HUES6 (cell line): ENCODE results near the gene PIAS2.

Experiments
- H3K27ac ChIP-seq: 2 replicates; pipeline ENCODE4 v1.7.0; 2013; ENCODE audit warnings: low read depth, mild to moderate bottlenecking, low read length, inconsistent platforms
- H3K27me3 ChIP-seq: 2 replicates; pipeline ENCODE4 v1.6.1; 2013; ENCODE audit warnings: low read length; ENCODE audit not compliant: control insufficient read depth, insufficient read depth
- H3K36me3 ChIP-seq: 2 replicates; pipeline ENCODE4 v1.6.1; 2013; ENCODE audit warnings: low read length; ENCODE audit not compliant: control insufficient read depth, insufficient read depth
- H3K4me1 ChIP-seq: 2 replicates; pipeline ENCODE4 v1.6.1; 2013; ENCODE audit warnings: low read length; ENCODE audit not compliant: control insufficient read depth, insufficient read depth
- H3K4me3 ChIP-seq: 2 replicates; pipeline ENCODE4 v1.5.1; 2013; ENCODE audit warnings: low read depth, low read length
- H3K9ac ChIP-seq: one replicate; pipeline ENCODE4 v1.6.1; 2013; ENCODE audit warnings: mild to moderate bottlenecking, low read length
- H3K9me3 ChIP-seq: 2 replicates; pipeline ENCODE4 v1.6.1; 2013; ENCODE audit warnings: low read depth, low read length; ENCODE audit not compliant: control insufficient read depth, insufficient read depth

Gene PIAS2

DNA sequence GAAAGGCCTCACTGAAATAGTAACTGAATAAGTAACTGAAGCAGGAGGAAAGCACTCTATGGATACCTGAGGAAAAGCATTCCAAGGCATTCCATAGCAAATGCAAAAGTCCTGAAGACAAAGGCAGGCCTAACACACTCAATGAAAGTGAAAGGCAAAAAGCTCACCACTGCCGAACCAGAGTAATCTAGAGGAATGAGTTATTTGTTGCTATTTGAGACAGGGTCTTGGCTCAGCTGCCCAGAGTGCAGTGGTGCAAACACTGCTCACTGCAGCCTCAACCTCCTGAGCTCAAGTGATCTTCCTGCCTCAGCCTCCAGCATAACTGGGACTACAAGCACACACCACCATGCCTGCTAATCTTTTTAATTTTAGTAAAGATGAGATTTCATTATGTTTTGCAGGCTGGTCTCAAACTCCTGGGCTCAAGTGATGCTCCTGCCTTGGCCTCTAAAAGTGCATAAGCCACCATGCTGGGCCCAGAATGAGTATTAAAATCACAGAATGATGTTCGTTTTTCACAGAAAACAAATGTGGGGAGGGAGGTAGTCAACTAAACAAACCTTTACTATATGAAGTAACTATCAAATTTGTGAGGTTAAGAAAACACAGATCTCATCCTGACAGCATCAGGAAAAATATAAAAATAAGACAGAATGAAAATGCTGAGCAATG, 17.9 kb downstream of the PIAS2 start:
- peak overlapping the region; percentile 30; the same call in 1 of the 2 replicates for H3K27ac ChIP-seq

DNA sequence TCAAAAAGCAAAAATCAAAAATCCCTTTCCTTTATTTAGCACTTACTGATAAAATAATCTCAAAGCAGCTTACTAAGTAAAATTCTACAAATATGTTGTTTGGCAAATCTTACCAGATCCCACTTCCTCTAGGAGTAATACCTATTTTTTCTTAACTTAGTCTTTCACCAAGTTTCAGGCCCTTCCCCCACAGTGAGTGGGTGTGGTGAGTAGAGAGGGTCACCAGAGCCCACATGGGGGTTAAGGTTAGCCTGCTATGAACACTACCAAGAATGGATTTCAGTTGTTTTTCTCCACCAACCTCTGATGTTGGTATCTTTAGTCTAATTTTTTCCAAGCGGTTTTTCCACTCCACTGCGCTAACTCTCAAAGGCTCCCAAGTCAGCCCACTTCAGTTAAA, 23.2 kb downstream of the PIAS2 start:
- H3K27ac ChIP-seq = no peak overlapping the region
- H3K36me3 ChIP-seq = peaks cover 20% of the 10 kb centered on the region
- H3K4me3 ChIP-seq = no peak overlapping the region
- H3K27me3 ChIP-seq = no peaks in the 10 kb centered on the region
- H3K9me3 ChIP-seq = peaks cover 19% of the 10 kb centered on the region
- peaks cover 3% of the 10 kb centered on the region; the same call in 1 of the 2 replicates for H3K4me1 ChIP-seq
- no peak overlapping the region for H3K9ac ChIP-seq

More for the DNA sequence above, 17.9 kb downstream of the PIAS2 start:
- Histone ChIP-seq H3K9me3 (no peaks in the 10 kb centered on the region), H3K36me3 (no peaks in the 10 kb centered on the region), H3K4me3 (no peak overlapping the region), H3K9ac (no peak overlapping the region), H3K27me3 (no peaks in the 10 kb centered on the region), H3K4me1 (peaks cover 11% of the 10 kb centered on the region)

DNA sequence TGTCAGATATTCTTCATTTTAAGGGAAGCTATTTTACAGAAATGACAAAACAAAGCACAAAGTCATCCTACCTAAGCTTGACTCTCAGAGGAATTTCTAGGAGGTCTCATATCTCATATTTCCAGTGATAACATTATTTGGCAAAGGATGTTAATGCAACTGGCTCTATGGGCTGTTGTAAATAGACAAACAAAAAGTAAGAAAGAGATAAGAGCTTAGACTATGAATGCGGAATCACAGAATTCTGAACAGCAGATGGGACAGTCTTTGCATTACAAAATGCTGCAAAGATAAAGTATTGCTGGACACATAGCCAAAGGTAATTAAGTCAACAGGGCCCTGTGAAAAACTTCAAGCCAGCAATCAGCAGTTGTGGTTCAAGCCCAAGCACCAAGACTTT, 23.9 kb downstream of the PIAS2 start:
- Histone ChIP-seq H3K9ac (no peak overlapping the region), H3K36me3 (peaks cover 28% of the 10 kb centered on the region), H3K4me3 (no peak overlapping the region), H3K27me3 (no peaks in the 10 kb centered on the region), H3K4me1 (no peaks in the 10 kb centered on the region; the same call in 1 of the 2 replicates), H3K9me3 (peaks cover 26% of the 10 kb centered on the region), H3K27ac (no peak overlapping the region)

DNA sequence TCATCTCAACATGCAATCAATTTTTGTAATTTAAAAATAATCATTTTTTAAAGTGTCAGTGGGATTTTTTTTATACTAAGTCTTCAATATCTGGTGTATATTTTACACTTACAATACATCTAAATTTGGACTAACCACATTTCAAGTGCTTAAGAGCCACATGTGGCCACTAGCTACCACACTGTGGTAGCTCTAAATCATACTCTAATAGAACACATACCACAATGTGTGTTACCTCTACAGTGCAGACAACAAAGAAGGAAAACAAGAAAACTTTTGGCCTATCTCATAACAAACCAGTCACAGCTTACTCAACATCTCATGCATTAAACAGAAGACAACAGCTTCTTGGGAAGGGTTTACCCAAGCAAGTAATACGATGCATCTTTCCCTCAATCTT, 24.5 kb downstream of the PIAS2 start:
- no peak overlapping the region for H3K27ac ChIP-seq
- no peaks in the 10 kb centered on the region for H3K27me3 ChIP-seq
- H3K4me1 ChIP-seq = no peaks in the 10 kb centered on the region; the same call in 1 of the 2 replicates
- H3K36me3 ChIP-seq = peaks cover 32% of the 10 kb centered on the region
- H3K4me3 ChIP-seq = no peak overlapping the region
- H3K9me3 ChIP-seq = peaks cover 28% of the 10 kb centered on the region
- H3K9ac ChIP-seq = no peak overlapping the region

DNA sequence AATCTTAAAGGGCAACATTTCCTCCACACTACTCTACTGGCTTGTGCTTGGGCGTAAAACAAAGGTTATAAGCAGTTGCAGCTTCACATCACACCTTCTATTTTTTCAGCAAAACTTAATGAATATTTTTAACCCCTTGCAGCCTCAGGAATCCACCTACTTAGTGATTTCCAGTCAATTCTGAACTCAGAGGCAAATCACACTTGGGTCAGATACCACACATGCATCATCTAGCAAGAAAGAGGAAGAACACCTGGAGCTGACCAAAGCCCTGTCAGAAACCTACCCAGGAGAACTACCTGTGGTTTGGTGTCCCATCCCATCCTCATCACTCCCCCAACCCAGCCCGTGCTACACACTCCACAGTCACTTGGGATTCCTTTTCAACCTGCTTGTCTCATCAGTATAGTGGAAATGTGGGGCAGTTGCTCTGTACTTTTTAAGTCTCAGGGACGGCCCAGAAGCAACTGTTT, 25.5 kb downstream of the PIAS2 start:
- no peaks in the 10 kb centered on the region; the same call in 1 of the 2 replicates for H3K4me1 ChIP-seq
- H3K9me3 ChIP-seq = peaks cover 35% of the 10 kb centered on the region
- no peak overlapping the region for H3K4me3 ChIP-seq
- H3K27ac ChIP-seq = no peak overlapping the region
- peaks cover 35% of the 10 kb centered on the region for H3K36me3 ChIP-seq
- no peak overlapping the region for H3K9ac ChIP-seq
- H3K27me3 ChIP-seq = no peaks in the 10 kb centered on the region

DNA sequence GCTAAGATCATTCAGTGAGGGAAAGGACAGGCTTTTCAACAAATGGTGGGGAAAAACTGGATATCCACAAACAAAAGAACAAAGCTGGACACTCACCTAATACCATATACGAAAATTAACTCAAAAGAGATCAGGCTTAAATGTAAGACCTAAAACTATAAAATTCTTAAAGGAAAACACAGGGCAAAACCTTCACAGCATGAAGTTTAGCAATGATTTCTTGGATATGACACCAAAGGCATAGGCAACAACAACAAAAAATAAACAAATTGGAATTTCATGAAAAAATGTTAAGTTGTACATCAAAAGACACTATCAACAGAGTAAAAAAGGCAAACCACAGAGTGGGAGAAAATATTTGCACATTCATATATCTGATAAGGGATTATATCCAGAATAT, 28.3 kb downstream of the PIAS2 start:
- no peaks in the 10 kb centered on the region for H3K27me3 ChIP-seq
- no peaks in the 10 kb centered on the region for H3K4me1 ChIP-seq
- peaks cover 35% of the 10 kb centered on the region for H3K9me3 ChIP-seq
- peak overlapping the region; percentile 4; the same call in 1 of the 2 replicates for H3K4me3 ChIP-seq
- no peak overlapping the region for H3K27ac ChIP-seq
- peaks cover 35% of the 10 kb centered on the region for H3K36me3 ChIP-seq
- H3K9ac ChIP-seq = no peak overlapping the region

DNA sequence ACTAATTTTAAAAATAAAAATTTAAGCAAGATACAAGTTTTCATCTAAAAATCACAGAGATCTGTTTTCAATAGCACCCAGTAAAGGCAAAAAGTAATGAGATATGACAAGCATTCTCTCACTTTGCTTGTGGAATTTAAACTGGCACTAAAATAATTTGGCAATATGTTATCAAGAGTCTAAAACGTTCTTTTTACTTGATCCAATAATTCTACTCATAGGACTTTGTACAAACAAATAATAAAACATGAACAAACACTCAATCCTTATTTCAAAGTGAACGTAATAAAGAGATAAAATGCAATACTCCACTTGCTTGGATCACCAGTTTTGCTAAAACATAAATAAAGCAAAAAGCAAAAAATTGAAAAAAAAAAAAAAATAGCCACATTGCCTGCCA, 30.4 kb downstream of the PIAS2 start:
- Histone ChIP-seq H3K27me3 (no peaks in the 10 kb centered on the region), H3K27ac (no peak overlapping the region), H3K4me3 (no peak overlapping the region), H3K4me1 (no peaks in the 10 kb centered on the region), H3K9ac (no peak overlapping the region), H3K36me3 (peaks cover 35% of the 10 kb centered on the region), H3K9me3 (peaks cover 35% of the 10 kb centered on the region)

DNA sequence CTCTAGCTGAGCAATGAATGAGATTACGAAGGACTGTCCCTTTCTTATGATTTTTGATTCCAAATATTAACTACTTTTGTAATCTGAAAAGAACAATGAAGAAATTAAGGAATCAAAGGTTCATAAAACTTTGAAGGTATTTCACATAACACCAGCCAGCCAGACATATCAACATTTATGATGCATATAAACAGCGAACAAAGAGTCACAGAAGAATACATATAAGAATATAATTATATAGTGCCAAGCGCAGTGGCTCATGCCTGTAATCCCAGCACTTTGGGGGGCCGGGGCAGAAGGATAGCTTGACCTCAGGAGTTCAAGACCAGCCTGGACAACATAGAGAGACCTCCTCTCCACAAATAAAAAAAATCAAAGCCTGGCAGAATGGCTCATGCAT, 34.1 kb downstream of the PIAS2 start:
- Histone ChIP-seq H3K9me3 (peaks cover 28% of the 10 kb centered on the region), H3K36me3 (peaks cover 20% of the 10 kb centered on the region), H3K4me1 (no peaks in the 10 kb centered on the region), H3K4me3 (no peak overlapping the region), H3K9ac (no peak overlapping the region), H3K27ac (no peak overlapping the region), H3K27me3 (no peaks in the 10 kb centered on the region)

DNA sequence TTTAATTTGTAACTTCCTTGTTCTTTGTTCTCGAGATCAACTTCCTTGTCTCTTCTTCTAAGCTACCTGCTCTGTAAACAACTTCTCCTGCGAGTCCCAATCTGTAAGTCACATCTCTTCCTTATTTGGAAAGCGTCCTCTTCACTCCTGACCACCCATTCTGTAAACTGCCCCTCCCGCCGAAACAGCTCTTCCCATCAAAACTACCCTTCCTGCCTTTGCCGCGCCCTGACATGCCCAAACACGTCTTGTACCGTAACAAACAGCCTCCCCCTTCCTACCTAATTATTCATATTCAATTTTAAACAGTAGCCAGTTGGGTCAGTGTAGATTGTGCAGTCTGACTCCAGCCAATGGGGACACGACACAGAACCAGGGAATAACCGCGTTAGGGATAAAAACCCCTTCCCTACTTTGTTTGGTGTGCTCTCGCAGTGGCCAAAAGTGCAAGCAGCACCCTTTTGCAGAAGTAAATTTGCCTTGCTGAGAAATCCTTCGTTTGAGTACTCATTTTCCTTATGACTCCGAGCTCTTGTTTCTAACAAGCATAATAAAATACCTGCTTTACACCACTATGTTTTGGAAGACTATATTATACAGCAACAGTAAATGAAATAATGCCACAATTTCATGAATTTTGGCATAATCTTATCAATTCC, 39.8 kb downstream of the PIAS2 start:
- Histone ChIP-seq H3K36me3 (peaks cover 46% of the 10 kb centered on the region), H3K9me3 (peaks cover 68% of the 10 kb centered on the region), H3K4me1 (no peaks in the 10 kb centered on the region), H3K4me3 (no peak overlapping the region), H3K27ac (no peak overlapping the region), H3K27me3 (no peaks in the 10 kb centered on the region), H3K9ac (no peak overlapping the region)

DNA sequence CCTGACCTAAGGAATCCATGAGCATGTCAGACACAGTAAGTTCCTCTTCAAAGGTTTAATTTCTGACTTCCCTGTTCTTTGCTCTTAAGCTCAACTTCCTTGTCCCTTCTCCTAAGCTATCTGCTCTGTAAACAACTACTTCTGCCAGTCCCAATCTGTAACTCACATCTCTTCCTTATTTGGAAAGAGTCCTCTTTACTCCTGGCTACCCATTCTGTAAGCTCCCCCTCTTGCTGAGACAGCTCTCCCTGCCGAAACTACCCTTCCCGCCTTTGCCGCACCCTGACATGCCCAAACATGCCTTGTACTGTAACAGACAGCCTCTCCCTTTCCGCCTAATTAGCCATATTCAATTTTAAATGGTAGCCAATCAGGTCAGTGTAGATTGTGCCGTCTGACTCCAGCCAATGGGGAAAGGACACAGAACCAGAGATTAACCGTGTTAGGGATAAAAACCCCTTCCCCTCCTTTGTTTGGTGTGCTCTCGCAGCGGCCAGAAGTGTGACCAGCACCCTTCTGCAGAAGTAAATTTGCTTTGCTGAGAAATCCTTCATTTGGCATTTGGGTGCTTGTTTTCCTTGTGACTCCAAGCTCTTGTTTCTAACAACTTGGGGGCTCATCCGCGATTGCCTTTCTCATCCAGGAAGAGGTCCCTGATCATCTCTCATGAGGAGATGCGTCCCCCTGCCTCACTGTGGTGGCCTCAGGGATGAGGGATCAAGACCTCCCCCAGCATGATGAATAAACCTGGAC, 49.0 kb downstream of the PIAS2 start:
- H3K27ac ChIP-seq = no peak overlapping the region; the same call in 1 of the 2 replicates
- peak overlapping the region; percentile 27; the same call in 1 of the 2 replicates for H3K4me3 ChIP-seq
- peaks cover 30% of the 10 kb centered on the region for H3K36me3 ChIP-seq
- no peaks in the 10 kb centered on the region for H3K27me3 ChIP-seq
- peaks cover 14% of the 10 kb centered on the region; the same call in 1 of the 2 replicates for H3K4me1 ChIP-seq
- peak overlapping the region; percentile 26 for H3K9ac ChIP-seq
- H3K9me3 ChIP-seq = peaks cover 46% of the 10 kb centered on the region
